Uterine smooth muscle cell (primary cell): ENCODE measurements around the gene CABP2. TPM values are rescaled to one million over a fixed set of nuclear protein-coding genes. Genes with fewer than 3 reads are reported as not detected.

Experiments used
- total RNA-seq: library from RNA; depleted of rRNA; stranded (reverse); fragments of >200 nt; gene quantifications from 2 replicates; pipeline ENCODE4 v1.2.3, GENCODE V29; 2014

CABP2 gene
- not detected in 2 replicates for total RNA-seq

DNA sequence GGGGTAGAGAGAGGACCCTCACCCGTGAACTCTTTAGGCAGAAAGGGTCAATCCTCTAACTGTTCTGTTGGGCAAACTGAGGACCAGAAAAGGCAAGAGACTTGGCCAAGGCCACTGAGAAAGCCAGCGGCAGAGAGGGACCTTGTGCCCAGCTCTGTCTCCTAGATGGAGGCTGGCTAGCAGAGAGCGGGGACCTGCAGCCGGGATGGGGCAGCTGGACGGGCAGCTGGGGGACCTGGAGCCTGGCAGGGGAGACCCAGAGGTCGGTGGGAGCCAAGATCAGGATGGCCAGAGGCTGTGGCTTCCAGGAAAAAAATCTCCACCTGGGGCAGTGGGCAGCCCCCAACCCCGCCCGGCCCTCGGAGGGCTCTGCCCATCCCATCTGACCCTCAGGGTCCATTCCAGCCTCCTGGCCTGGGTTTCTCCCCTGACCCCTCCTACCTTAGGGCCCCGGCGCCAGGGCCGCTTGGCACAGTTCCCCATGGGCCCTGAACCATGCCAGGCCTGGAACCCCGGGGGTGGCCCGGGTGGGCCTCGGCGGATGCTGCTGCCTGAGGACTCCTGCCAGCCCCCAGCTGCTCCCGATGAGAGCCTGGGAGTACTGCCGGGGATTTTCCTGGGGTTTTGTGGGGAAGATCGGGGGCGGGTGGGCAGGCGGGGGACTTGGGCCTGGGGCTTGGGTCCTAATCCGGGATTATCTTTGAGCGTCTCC, at the start of gene CABP2:
Gene CABP2 (minus strand): TSS at position 603 of the 712 bp plus-strand sequence. CDS start 120 bp downstream, at position 483.

DNA sequence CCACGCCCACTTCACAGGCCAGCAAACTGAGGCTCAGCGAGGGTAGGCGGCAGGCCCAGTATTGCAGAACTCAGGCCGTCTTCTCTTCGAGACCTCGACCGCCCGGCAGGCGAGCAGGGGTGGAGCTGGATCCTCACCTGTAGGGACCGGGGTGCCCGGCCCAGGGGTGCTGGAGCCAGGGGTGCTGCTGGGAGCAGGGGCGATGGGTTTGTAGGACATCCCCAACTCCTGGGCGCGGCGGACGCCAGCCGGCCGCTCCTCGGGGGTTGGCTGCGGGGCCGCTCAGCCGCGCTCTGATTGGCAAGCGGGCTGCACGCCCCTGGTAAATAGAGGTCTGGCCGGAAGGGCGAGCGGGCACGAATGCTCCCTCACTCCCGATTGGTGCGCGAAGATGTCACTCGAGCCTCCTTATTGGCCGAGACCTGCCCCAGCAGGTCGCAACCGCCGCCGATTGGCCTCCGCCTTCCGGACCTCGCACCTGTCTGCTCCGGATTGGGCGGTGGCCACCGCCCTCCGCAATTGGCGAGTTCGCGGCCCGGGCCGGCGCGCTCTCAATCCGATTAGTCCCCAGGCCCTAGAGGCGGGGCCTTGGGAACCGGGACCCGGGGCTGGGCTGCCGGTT, 15.3 kb downstream of the CABP2 start, which contains the start of gene CDK2AP2:
Gene CDK2AP2 (minus strand): TSS at position 299 of the 622 bp plus-strand sequence. CDS start 80 bp downstream, at position 219.

DNA sequence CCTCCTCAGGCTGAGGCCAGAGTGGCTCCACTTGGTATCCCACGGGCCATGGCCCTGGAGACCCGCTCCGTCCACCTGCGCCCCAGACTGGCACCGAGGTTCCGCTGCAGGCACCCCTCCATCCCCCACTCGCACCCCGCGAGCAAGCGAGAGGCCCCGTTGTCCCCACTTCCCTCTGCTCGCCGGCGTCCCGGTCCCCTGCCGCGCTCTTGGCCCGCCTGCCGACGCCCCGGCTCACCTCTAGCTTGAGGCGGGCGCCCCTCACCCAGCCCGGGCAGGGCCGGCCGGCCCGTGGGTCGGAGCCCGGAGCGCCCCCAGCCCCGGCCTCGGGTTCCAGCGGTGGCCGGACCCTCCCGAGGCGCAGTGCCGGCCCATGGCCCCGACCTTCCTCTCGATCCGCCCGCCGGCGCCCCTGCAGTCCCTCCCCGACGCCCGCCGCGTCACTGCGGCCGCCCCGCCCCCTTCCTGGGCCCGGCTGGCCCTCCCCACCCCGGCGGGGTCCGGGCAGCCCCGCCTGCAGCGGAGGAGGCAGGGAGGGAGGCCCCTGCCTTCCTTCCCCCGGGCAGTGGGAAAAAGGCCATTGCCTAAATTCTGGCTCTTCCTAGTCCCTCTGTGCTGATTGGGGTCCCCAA, 18.2 kb downstream of the CABP2 start, which contains the start of gene PITPNM1:
Gene PITPNM1 (minus strand): TSS at position 414 of the 632 bp plus-strand sequence. CDS start 1,183 bp downstream, outside the sequence.

DNA sequence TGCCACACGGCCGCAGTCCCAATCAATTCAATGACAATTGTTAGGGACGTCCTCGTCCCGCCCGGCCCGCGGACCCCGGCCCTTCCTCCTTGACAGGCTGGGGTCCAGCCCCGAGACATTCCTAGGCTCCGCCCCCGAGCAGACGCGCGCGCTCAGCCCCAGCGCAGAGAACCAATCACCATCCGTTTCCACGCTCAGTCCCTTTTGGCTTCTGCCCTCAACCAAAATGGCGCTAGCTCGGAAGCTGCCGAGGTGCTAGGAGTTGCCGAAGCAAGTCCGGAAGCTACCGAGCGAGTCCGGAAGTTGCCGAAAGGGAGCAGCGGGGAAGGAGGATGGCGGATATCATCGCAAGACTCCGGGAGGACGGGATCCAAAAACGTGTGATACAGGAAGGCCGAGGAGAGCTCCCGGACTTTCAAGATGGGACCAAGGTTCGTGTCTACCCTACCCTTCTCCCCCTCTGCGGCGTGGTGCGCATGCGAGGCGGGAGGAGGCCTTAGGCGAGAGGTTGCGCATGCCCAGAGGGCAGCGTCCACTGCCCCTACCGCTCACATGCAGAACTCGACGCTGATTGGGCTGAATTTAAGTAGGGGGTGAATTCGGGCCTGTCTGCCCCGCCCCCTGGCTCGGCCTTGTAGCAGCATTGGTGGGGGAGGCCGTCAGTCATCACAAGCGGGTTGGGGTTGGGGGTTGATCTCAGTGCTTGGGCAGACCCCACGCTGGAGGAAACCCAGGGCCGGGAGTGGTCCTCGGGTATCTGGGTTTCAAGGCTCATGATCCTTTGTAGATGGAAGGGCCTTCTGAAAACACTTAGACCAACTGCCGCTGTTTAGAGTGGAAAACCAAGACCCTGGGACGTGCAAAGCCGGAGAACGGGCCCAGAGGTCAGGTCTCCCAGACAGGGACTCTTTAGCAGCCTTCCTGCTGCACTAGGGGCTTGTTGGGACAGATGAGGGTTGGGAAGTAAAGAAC, 40.1 kb downstream of the CABP2 start, which contains the start of gene AIP:
Gene AIP (plus strand): TSS at position 200 of the 972 bp plus-strand sequence. CDS start 133 bp downstream, at position 333.

Other genes starting within 250 kb of the CABP2 start
- gene ANKRD13D, start 234.1 kb downstream of the CABP2 start, total RNA-seq = 30.0 and 34.2 TPM in 2 replicates
- gene SSH3, start 219.9 kb downstream of the CABP2 start, total RNA-seq = 14.3 and 15.6 TPM in 2 replicates
- 31.8 and 50.0 TPM in 2 replicates for gene POLD4, start 169.9 kb downstream of the CABP2 start, total RNA-seq
- gene CLCF1, start 149.8 kb downstream of the CABP2 start, total RNA-seq = 2.8 and 3.9 TPM in 2 replicates
- 7.3 and 7.6 TPM in 2 replicates for gene RAD9A, start 131.5 kb downstream of the CABP2 start, total RNA-seq
- 159 and 215 TPM in 2 replicates for gene PPP1CA, start 121.6 kb downstream of the CABP2 start, total RNA-seq
- not detected in 2 replicates for gene TBC1D10C, start 119.4 kb downstream of the CABP2 start, total RNA-seq
- under 0.01 and 0.12 TPM in 2 replicates for gene CARNS1, start 107.8 kb downstream of the CABP2 start, total RNA-seq
- 37.1 and 68.3 TPM in 2 replicates for gene RPS6KB2, start 95.0 kb downstream of the CABP2 start, total RNA-seq
- gene PTPRCAP, start 85.8 kb downstream of the CABP2 start, total RNA-seq = 0.44 and 0.62 TPM in 2 replicates
- gene CORO1B, start 80.0 kb downstream of the CABP2 start, total RNA-seq = 110 and 138 TPM in 2 replicates
- gene GPR152, start 70.7 kb downstream of the CABP2 start, total RNA-seq = not detected in 2 replicates
- gene CABP4, start 68.1 kb downstream of the CABP2 start, total RNA-seq = not detected in 2 replicates
- gene TMEM134, start 54.2 kb downstream of the CABP2 start, total RNA-seq = 28.4 and 30.1 TPM in 2 replicates
- gene AIP, start 40.4 kb downstream of the CABP2 start, total RNA-seq = 63.2 and 102 TPM in 2 replicates
- gene PITPNM1, start 18.1 kb downstream of the CABP2 start, total RNA-seq = 12.1 and 16.5 TPM in 2 replicates
- 14.7 and 30.4 TPM in 2 replicates for gene CDK2AP2, start 15.3 kb downstream of the CABP2 start, total RNA-seq
- gene GSTP1, start 60.4 kb upstream of the CABP2 start, total RNA-seq = 596 and 840 TPM in 2 replicates
- gene NDUFV1, start 83.5 kb upstream of the CABP2 start, total RNA-seq = 168 and 191 TPM in 2 replicates
- gene NUDT8, start 106.5 kb upstream of the CABP2 start, total RNA-seq = 7.5 and 8.7 TPM in 2 replicates
- gene TBX10, start 116.3 kb upstream of the CABP2 start, total RNA-seq = not detected in 2 replicates
- gene ACY3, start 127.3 kb upstream of the CABP2 start, total RNA-seq = not detected in 2 replicates
- gene ALDH3B2, start 151.2 kb upstream of the CABP2 start, total RNA-seq = not detected in 2 replicates